GM18519 (cell line): ENCODE data around the gene LRRFIP1.
A peak's percentile ranks its signal among the peaks of the same experiment; 100 is the strongest.
"Not testable (repeated sequence)": the region's sequence is repeated elsewhere in the genome, so short reads cannot be mapped to it uniquely, and the experiment has no call there.

Source experiments
- ATAC-seq: cut with Tn5 transposase; IDR thresholded peaks from one replicate; pipeline ENCODE4 v1.9.1; 2021; ENCODE audit warnings: mild to moderate bottlenecking, moderate library complexity; ENCODE audit not compliant: unreplicated experiment, low FRiP score

Gene LRRFIP1

DNA sequence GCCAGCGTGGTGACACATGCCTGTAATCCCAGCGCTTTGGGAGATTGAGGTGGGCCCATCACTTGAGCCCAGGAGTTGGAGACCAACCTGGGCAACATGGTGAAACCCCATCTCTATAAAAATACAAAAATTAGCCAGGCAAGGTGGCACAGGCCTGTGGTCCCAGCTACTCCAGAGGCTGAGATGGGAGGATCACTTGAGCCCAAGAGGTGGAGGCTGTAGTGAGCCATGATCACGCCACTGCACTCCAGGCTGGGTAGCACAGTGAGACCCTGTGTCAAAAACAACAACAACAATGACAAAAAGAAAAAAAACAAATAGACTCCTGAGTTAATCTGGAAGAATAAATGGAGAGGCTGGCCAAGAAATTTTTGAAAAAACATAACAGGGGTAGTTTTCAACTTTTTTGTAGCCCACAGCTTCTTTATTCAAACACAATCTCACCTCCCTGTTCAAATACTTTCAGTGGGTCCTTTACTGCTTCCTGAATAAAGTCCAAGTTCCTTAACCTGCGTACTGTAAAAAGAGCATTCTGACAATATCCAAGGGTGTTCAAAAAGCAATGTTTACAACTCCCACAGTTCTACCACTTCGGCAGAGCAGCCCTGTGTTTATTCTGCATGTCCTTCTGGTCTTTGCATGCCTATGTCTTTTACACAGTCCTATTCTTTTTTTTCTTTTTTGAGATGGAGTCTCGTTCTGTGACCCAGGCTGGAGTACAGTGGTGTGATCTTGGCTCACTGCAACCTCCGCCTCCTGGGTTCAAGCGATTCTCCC lies 53.5 kb downstream of the LRRFIP1 start:
- no peak for ATAC-seq

DNA sequence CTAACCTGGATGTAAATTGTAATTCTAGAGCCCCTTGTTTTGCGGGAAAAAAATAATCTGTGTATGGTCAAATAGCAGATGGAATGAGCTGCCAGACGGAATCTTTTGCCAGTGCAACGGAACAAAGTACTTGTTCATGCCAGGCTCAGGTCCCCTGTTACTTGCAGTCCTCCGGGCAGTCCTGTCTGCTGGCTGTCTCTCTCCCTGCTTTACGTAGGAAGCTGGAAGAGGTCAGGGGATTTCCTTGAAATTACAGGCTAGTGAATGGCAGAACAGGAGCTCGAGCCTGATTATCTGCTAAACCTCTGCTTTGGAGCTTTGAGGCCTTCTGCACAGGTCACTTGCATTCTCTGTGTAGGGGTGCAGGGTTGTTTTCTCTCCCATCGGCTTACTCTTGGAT lies 54.8 kb downstream of the LRRFIP1 start:
- no peak for ATAC-seq

DNA sequence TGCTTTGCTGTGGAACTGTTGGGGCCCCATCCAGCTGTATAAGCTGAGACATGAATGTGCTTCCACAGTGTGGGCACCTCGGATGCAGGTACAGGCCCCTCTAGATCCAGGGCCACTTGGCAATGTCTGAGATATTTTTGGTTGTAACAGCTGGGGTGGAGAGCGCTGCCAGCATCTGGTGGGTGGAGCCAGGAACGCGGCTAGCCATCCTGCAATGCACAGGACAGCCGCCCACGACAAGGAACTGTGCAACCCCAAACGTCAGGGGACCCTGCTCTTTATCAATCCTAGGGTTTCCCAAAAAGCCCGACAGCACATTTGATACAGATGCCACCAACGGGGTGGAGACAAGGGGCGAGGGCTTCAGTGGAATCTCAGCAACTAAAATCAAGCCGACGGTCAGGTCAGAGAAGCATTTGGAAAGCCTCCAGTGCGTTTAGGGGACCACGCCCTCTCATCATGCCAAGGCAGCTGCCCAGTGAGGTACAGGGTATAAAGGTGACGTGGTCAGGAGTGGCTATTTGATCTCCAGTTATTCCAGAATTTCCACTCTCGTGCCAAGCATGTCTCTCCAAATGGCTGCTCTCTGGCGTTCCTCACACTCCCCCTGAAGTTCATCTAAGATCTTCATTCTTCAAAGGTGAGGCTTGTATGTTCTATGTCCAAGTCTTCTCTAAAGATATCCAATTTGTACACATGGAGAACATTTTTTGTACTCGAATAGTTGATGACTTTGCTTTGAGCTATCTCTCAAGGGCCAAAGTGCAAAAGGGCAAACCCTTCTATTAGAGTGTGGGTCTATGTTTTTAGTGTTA lies 55.7 kb downstream of the LRRFIP1 start:
- no peak for ATAC-seq

DNA sequence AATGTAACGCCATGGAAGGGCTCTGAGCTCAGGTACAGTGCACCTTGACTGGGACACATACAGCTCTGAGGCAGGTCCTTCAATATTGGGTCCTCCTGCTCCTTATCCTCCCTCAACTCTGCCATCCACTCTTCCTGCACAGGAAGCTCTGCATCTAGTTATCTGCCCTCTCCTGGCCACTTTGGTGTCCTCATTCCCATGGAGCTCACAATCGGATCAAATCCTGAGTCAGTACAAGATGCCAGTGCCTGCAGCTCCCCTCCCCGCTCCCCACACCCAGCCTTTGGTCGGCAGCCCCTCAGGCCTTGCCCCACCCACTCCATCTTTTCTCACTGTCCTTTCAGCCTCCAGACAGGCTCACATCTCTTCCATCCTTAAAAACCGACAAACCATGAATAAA lies 58.0 kb downstream of the LRRFIP1 start:
- ATAC-seq = no peak

DNA sequence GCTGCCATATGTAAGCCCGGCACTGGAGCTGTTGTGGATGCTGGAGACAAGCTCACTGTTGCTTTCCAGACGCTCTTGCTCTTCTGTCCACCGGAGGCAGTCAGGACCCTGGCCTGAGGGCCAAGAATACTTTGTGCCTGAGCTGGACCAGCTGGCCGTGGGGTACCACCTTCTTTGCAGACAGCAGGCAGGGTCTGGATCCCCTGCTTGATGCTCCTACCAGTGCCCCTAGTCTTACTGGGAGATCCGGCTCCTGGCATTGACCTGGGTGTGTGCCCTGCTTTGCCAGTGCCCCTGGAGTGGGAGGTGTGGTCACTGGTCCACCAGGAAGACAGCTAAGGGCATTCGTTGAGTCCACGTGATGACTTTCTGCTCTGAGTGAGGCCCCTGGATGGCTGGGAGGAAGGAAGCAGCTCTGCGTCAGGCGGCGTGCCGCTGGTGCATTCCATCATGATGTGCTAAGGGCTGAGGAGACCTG lies 59.3 kb downstream of the LRRFIP1 start:
- ATAC-seq = no peak

DNA sequence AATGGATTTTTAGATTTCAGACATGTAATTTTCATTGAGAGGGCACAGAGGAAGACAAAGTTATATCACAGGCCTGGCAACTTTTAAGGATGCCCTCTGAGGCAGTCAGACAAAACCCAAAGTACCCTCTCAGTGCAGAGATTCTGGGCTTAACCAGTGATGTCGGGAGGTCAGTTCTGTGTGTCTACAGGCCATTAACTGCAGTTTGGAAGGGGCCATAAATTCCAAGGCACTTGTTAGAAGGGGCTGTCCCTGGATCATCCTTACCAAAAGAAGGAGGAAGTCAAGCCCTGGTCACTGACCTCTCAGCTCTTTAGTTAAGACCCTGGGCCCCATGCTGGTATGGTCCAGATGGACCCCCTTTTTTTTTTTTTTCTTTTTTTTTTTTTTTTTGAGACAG lies 60.7 kb downstream of the LRRFIP1 start:
- ATAC-seq = no peak

DNA sequence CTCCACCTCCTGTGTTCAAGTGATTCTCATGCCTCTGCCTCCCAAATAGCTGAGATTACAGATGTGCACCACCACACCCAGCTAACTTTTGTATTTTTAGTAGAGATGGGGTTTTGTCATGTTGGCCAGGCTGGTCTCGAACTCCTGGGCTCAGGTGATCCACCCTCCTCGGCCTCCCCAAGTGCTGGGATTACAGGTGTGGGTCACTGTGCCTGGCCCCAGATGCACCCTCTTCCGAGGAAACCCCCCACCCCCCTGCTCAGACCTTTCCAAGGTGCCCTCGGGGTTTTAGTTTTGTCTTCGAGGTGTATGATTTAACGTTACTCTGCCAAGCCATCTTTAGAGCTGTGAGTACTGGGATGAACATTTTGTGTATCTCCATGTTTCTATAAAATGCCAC lies 61.2 kb downstream of the LRRFIP1 start:
- not testable (repeated sequence) for ATAC-seq

DNA sequence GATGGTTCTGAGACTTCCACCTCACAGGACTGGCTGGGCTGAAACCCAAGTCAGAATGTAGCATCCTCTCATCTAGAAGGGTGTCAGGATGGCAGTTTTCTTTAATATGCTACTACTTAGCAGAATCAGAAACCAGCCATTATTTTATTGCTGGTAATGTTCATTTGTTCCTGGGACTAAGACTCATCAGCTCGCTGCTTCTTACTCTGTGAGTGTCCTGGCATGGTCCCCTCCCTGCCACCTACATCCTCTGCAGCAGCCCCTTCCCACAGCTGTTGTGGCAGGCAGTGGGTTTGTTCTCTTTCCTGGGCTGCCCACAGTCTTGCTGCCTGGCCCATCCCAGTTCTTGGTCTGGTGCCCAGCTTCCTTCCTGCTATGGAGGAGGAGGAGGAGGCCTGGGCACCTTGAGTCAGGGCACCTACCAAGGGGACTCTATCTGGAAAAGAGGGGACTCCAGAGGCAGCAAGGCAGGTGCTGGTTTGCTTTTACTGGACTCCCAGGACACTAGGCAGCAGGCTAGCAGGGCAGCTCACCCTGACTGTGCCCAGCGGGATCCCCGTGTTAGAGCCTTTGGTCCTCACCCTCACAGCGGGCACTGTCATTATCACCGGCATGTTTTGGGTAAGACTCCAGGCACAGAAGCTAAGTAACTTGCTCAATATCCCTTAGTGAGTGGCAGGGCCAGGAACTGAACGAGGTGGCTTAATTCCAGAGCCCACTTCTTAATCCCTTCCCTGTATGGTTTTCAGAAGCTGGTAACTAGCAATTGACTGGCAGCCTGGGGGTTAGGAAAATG lies 62.1 kb downstream of the LRRFIP1 start:
- no peak for ATAC-seq

DNA sequence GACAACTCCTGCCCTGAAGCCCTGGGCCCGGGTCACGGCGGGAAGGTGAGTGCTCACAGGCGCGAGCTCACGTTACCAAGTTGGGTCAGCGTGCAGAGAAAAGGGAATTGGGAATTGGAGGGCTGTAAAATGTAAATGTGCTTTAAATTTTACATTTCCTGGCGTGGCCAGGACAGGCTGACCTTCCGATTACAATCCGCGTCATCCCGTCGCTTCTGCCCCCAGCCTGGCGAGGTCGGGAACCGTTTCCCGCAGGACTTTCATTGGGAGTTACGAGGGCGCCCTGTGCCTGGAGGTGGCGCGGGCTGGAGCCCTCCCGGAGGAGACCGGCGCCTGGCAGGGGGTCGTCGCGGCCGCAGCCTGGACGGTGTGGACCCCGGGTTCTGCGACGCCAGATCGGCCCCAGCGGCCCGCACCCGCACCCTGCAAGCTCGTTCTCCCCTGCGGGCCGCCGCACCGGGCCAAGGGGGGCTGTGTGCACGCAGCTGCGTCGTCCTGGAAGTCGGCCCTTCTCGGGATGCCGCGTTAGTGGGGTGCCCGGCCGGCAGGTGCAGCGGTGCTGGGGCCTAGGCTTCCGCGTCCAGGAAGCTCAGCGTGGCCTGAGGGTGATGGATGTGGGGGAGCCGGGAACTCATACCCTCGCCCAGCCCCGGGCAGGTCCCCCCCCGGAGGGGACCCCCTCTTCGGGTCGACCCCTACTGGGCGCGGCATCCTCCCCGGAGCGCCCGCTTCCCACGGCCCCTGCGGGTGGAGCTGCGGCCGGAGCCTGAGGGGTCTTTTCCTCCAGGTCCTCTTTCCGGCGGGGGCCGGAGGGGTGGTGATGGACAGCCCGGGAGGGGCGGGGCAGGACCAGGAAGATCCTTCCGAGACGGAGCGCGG lies 63.9 kb downstream of the LRRFIP1 start:
- no peak for ATAC-seq

DNA sequence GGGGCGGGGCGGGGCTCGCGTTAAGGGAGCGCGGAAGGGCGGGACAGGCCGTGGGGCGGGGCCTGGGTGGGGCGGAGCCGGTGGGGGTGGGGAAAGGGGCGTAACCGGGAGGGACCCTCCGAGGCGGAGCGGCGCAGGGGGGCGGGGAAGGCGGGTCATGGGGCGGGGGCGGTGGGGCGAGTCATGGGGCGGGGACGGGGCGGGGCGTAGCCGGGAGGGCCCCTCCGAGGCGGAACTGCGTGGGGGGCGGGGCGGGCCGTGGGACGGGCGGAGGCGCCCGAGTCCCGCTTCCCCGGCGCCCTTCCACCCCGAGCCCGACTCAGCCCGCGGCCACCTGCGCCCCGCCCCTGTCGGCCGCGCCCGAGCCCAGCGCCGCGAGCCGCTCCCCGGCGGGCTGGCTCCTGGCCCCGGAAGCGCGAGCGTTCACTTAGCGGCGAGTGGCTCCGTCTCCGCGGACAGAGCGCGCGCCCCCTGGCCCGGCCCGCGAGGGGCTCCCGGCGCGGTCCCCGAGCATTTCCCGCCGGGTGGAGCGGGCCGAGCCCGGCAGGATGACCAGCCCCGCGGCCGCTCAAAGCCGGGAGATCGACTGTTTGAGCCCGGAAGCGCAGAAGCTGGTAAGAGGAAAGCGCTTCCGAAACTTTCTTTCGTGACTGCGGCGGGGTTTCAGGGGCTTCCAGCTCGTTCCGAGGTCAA lies 64.7 kb downstream of the LRRFIP1 start:
- ATAC-seq = peak; percentile 34

DNA sequence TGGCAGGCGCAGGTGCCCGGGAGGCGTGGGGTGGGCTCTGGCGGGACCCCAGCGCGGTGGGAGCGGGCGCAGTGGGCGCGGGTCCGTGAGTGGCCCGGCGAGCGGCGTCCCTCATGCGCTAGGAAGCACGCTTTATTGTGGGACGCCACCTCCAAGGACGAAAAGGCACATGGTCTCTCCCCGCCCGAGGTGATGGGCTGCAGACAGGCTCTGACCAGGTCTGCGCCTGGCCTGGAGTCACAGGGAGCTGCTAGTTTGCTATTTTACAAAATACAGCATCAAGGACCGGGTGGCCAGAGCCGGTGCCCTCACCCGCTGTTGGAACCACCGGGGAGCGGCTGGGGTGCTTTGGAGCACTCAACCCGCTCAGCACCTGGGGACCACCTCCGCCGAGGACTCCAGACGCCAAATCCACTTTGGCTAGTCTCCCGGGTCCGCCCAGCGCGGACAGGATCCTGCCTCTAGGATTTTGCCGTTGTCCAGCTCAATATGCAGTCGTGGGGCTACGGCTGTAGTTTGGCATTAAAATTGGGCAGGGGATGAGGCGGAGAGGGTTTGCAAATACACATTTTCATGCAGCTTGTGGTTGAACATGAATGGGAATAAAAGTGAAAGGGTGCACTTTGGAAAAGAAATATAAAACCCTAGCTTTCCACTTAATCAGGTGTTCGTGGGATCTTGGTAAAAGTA lies 65.4 kb downstream of the LRRFIP1 start:
- no peak for ATAC-seq

DNA sequence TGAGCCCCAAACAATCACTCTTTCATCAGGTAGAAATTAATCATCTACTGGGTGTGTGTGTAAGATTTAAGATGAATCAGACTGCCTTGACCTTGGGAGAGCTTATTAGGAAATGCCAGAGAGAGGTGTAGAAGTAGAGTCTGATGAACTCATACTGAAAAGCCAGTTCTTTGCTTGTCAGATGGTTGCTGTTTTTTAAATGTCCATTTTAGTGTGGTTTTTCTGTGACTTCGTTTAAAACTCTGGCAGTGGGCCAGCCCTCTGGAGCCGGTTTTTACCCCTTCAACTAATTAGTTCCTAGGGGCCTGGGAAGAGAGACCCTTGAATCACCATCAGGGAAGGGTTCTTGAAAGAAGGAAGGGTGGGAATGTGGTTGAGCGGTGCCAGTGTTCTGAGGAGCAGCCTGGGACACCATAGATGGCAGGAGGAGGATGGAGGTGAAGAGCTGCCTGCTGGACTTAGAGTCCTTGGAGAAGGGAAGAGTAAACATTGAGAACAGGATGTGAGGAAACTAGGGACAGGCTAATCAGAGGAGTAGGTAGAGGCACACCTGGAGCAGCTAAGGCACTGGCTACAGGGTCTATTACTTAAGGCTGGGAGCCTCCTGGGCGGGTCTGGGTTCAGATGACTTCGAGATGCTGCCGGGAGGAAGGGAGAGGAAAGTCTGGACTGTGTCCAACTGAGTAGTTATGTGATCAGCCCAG lies 66.1 kb downstream of the LRRFIP1 start:
- ATAC-seq = no peak

DNA sequence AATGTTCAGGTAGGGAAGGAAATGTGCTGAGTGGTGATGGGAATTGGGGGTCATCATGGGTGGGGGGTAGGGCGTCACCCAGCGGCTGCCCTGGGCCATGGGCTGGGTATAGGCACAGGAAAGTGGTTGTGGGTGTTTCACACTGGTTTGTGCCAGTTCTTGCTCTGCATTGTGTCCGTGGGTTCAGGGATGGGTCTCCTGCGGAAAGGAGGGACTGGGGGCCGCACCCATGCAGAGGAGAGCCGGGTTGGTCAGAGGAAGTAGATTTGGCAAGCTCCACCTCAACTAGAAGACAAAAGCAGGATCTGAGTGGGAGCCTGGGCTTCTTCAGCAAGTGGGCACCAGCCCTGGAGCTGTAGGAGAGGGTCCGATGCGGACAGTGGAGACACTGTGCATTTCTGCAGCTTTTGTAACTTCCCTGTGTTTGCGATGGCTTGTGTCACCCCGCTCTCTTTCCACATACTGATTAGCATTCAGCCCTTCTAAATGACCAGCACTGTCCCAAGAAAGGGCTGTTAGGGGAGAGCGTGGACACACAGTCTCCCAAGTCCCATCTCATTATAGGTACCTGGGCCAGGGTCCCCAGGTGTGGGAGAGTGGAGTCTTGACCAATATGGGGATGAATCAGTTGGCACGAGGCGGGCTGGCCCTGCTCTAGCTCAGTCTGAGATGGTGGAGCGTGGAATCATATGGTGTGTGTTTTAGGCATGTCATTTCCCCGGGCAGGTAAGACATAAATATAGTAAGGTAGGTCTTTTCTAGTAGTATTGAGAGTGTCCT lies 67.2 kb downstream of the LRRFIP1 start:
- no peak for ATAC-seq

DNA sequence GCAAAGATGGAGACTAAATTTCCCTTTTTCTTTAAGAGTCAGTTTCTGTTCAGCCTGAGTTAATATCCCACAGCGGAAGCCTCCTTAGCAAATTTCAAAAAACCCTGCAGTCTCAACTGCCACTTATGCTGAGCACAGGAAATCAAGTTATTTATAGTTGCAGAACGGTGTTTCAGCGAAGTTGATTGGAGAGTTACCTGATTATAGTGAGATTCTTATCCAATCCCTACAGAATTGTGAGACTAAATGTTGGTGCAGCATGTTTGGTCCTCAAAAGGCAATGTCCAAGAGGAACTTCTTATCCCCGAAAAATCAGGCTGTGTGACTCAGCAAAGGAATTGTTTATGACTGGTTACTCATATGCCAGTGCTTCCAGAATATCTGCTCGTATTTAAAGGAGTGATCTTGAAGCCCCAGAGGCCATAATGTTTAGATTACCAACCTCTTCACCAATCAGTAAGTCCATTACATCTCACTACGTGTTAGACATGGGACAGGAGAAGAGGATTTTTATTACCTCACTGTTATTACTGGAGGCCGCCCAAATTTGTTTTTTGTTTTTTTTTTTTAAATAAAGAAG lies 67.9 kb downstream of the LRRFIP1 start:
- ATAC-seq = no peak

DNA sequence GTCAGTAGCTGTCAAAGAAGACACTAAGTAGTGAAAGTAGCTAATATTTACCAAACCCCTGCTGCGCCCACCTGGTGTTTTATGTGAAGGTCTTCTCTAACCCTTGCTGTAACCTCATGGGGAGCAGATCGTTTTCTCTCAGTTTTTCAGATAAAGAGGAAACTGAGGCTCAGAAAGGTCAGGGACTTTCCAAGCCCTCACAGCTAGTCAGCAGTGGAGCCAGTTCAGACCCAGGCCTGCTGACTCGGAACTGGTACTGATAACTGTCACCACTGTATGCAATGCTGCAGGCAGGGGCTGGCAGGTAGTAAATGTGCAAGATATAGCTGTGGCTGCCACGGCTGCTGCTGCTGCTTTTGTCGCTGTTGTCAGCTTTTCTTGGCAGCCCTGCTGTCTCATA lies 69.1 kb downstream of the LRRFIP1 start:
- no peak for ATAC-seq

DNA sequence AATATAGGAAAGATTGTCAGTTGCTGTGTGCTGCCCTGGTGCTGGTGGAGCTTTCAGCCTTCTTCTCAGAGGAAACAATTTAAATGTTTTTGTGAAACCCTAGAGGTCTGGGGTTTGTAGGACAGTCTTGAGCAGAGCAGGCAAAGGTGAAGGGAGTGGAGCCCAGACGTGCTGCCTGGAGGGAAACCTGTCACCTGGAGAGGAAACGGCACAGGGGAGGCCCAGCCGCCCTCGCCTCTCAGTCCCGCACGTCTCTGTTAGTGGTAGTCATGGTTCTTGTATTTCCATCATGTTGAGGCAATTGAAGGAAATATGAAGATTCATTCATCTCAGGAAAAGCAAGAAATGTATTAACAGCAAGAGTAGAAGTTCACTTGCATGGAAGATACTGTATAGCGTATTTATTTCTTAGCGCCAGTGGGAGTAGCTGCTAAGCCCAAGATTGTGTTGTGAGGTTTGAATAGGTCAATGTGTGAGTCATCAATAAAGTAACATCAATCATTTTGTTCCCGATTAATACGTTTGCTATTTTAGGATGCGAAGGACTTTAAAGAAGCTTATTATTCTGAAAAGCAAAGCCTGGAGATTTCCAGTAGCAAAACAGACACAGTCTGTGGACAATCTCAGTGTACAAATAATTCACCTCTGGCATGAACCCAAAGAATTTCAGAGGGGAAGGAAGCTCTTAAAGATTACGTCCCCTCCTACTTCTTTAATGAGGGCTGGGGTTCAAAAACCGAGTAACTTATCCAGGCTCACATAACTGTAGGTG lies 70.4 kb downstream of the LRRFIP1 start:
- ATAC-seq = no peak

DNA sequence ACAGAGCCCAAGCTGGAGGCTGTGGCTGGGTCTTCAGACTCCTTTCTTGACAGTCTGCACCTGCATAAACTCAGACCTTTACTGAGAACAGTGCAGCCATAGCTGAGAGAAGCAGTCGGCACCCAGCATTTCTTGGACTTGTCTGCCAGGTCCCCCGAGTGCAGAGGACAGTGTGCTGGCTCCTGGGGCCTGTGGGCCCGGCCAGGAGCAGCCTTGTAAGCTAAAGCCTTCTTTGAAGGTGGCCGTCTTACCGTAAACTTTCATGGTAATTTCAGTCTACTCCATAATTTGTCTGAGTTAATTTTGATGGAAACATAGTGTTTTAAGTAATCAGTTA lies 70.9 kb downstream of the LRRFIP1 start:
- no peak for ATAC-seq
